H1 (cell line): ENCODE data around the gene ZNF273. TPM values are rescaled to one million over a fixed set of nuclear protein-coding genes. Genes with fewer than 3 reads are reported as not detected.
"Not testable (repeated sequence)": the region's sequence is repeated elsewhere in the genome, so short reads cannot be mapped to it uniquely, and the experiment has no call there.

Experiments used
- CTCF ChIA-PET: fragments of 300-600 bp; sonication (Branson Sonifier 250); formaldehyde crosslinking; loops from one replicate; lab custom pipeline; 2021; ENCODE audit not compliant: partially characterized antibody; lab: Charles Lee
- POLR2A ChIA-PET: fragments of 300-600 bp; sonication (Branson Sonifier 250); formaldehyde crosslinking; loops from one replicate; lab custom pipeline; 2021; ENCODE audit warnings: inconsistent platforms; ENCODE audit not compliant: partially characterized antibody; lab: Charles Lee
- DNase-seq, 2 experiments: peaks; one replicate each; pipeline versions ENCODE4 v3.0.0 to v3.0.0-alpha.2; 2010 to 2022; ENCODE audit warnings: low spot score in 2 of 2, low read depth in 1 of 2, mixed read lengths in 1 of 2
- FAIRE-seq: peaks from 2 replicates; lab custom pipeline; 2011; peaks lifted over from hg19 to GRCh38; lab: Jason Lieb, UNC
- H2AFZ ChIP-seq: 2 replicates; pipeline ENCODE4 v1.8.1; 2012; ENCODE audit warnings: low read length, inconsistent platforms
- H2AK5ac ChIP-seq: 2 replicates; pipeline ENCODE4 v1.6.1; 2013; ENCODE audit warnings: low read depth, low read length
- H2BK120ac ChIP-seq: replicated peaks from 2 replicates; pipeline ENCODE3; 2013; ENCODE audit warnings: low read depth, low read length, inconsistent platforms
- H2BK12ac ChIP-seq: 2 replicates; pipeline ENCODE4 v1.6.1; 2013; ENCODE audit warnings: low read depth, low read length
- H2BK15ac ChIP-seq: 2 replicates; pipeline ENCODE4 v1.6.1; 2013; ENCODE audit warnings: low read length
- H2BK20ac ChIP-seq: 2 replicates; pipeline ENCODE4 v1.6.1; 2013; ENCODE audit warnings: low read length
- H2BK5ac ChIP-seq: 2 replicates; pipeline ENCODE4 v1.6.1; 2013; ENCODE audit warnings: low read depth, low read length
- H3K14ac ChIP-seq: 2 replicates; pipeline ENCODE4 v1.6.1; 2013; ENCODE audit warnings: inconsistent platforms; ENCODE audit not compliant: insufficient read length
- H3K18ac ChIP-seq: 2 replicates; pipeline ENCODE4 v1.6.1; 2013; ENCODE audit warnings: low read length; ENCODE audit errors: extremely low read depth
- H3K23ac ChIP-seq: 2 replicates; pipeline ENCODE4 v1.6.1; 2013; ENCODE audit warnings: inconsistent platforms; ENCODE audit not compliant: insufficient read length
- H3K23me2 ChIP-seq: 2 replicates; pipeline ENCODE4 v1.6.1; 2013; ENCODE audit warnings: low read depth, low read length
- H3K27ac ChIP-seq: 2 replicates; pipeline ENCODE4 v1.6.1; 2011; ENCODE audit warnings: low read depth, low read length, inconsistent platforms
- H3K27me3 ChIP-seq, 4 experiments: replicated peaks in 1 of 4; 1 replicate in 1 of 4; 2 replicates in 3 of 4; pipeline versions ENCODE4 v1.6.1 to v1.8.1; 2011 to 2013; ENCODE audit warnings: low read length in 3 of 4, mild to moderate bottlenecking in 3 of 4, inconsistent platforms in 2 of 4, mixed read lengths in 2 of 4, moderate library complexity in 1 of 4; ENCODE audit not compliant: control insufficient read depth in 3 of 4, insufficient read depth in 3 of 4; ENCODE audit errors: extremely low read depth in 1 of 4
- H3K36me3 ChIP-seq, 4 experiments: 2 replicates each; pipeline versions ENCODE4 v1.6.1 to v1.8.1; 2011 to 2013; ENCODE audit warnings: mild to moderate bottlenecking in 4 of 4, low read length in 3 of 4, moderate library complexity in 2 of 4, control low read depth in 1 of 4, inconsistent platforms in 1 of 4; ENCODE audit not compliant: insufficient read depth in 4 of 4, control insufficient read depth in 2 of 4
- H3K4ac ChIP-seq: replicated peaks from 2 replicates; pipeline ENCODE3; 2013; ENCODE audit warnings: low read length, low read depth, mixed read lengths, inconsistent platforms; ENCODE audit not compliant: insufficient read length
- H3K4me1 ChIP-seq, 4 experiments: replicated peaks in 1 of 4; 1 replicate in 1 of 4; 2 replicates in 3 of 4; pipeline versions ENCODE4 v1.6.1 to v1.8.1; 2011 to 2013; ENCODE audit warnings: low read length in 3 of 4, inconsistent platforms in 2 of 4, mixed read lengths in 1 of 4; ENCODE audit not compliant: insufficient read depth in 4 of 4, control insufficient read depth in 3 of 4
- H3K4me2 ChIP-seq, 2 experiments: 2 replicates each; pipeline versions ENCODE4 v1.6.1 to v1.8.1; 2011 to 2013; ENCODE audit warnings: low read depth in 2 of 2, low read length in 2 of 2, control low read depth in 1 of 2, inconsistent platforms in 1 of 2, mild to moderate bottlenecking in 1 of 2; ENCODE audit not compliant: insufficient read depth in 1 of 2
- H3K4me3 ChIP-seq, 4 experiments: fragments of 200-600, 300-600 bp in 1 of 4; sonication (generic), shearing (Covaris generic), sonication (Bioruptor Twin) in 1 of 4; 2 replicates each; pipeline versions ENCODE4 v1.5.1 to v1.8.1; 2011 to 2016; ENCODE audit warnings: low read length in 4 of 4, low read depth in 3 of 4, control low read depth in 2 of 4, inconsistent platforms in 2 of 4, mild to moderate bottlenecking in 2 of 4, mixed read lengths in 1 of 4, moderate library complexity in 1 of 4; ENCODE audit not compliant: insufficient read depth in 2 of 4; ENCODE audit errors: extremely low read depth in 1 of 4
- H3K56ac ChIP-seq: replicated peaks from 2 replicates; pipeline ENCODE3; 2013; ENCODE audit warnings: low read depth, mild to moderate bottlenecking, mixed read lengths, low read length, inconsistent platforms; ENCODE audit not compliant: insufficient read length
- H3K79me1 ChIP-seq: 2 replicates; pipeline ENCODE4 v1.6.1; 2013; ENCODE audit warnings: low read depth, low read length, control low read depth
- H3K79me2 ChIP-seq, 2 experiments: 2 replicates each; pipeline versions ENCODE4 v1.6.1 to v1.8.1; 2012 to 2013; ENCODE audit warnings: low read length in 2 of 2, mild to moderate bottlenecking in 2 of 2, inconsistent platforms in 1 of 2; ENCODE audit not compliant: insufficient read depth in 2 of 2, control insufficient read depth in 1 of 2
- H3K9ac ChIP-seq, 4 experiments: replicated peaks in 1 of 4; 1 replicate in 1 of 4; 2 replicates in 3 of 4; pipeline versions ENCODE4 v1.6.1 to v1.8.1; 2011 to 2013; ENCODE audit warnings: low read depth in 3 of 4, low read length in 3 of 4, control low read depth in 2 of 4, mild to moderate bottlenecking in 2 of 4, moderate library complexity in 2 of 4, inconsistent platforms in 1 of 4; ENCODE audit errors: extremely low read depth in 1 of 4
- H3K9me3 ChIP-seq, 2 experiments: 2 replicates each; pipeline versions ENCODE4 v1.6.1 to v1.8.1; 2012 to 2013; ENCODE audit warnings: mild to moderate bottlenecking in 2 of 2, moderate library complexity in 2 of 2, control low read depth in 1 of 2, inconsistent platforms in 1 of 2, low read depth in 1 of 2, low read length in 1 of 2, mixed read lengths in 1 of 2; ENCODE audit not compliant: insufficient read depth in 2 of 2
- H4K20me1 ChIP-seq, 2 experiments: replicated peaks in 1 of 2; 2 replicates each; pipeline versions ENCODE3 to v1.8.1; 2011 to 2013; ENCODE audit warnings: inconsistent platforms in 2 of 2, low read length in 2 of 2, mild to moderate bottlenecking in 1 of 2; ENCODE audit not compliant: insufficient read depth in 2 of 2, control insufficient read depth in 1 of 2
- H4K5ac ChIP-seq: 2 replicates; pipeline ENCODE4 v1.6.1; 2013; ENCODE audit warnings: low read length, low read depth, mixed read lengths, inconsistent platforms; ENCODE audit not compliant: insufficient read length
- H4K8ac ChIP-seq: 2 replicates; pipeline ENCODE4 v1.8.0; 2013; ENCODE audit warnings: mild to moderate bottlenecking, moderate library complexity, low read length, inconsistent platforms; ENCODE audit not compliant: insufficient read depth; ENCODE audit errors: extremely low read depth
- H4K91ac ChIP-seq: replicated peaks from 2 replicates; pipeline ENCODE3; 2013; ENCODE audit warnings: low read length, mixed read lengths, inconsistent platforms; ENCODE audit not compliant: insufficient read length
- WGBS, 2 experiments: shearing (Covaris generic) in 1 of 2; methylation state at CpG; one replicate each; pipeline versions ENCODE4 v1.1.6 to v1.1.7; 2013 to 2015; ENCODE audit warnings: low lambda C conversion rate in 2 of 2, mixed read lengths in 2 of 2, inconsistent platforms in 1 of 2, low coverage in 1 of 2, missing lambda C conversion rate in 1 of 2; ENCODE audit not compliant: insufficient replicate concordance in 2 of 2, insufficient coverage in 1 of 2, insufficient read length in 1 of 2; ENCODE audit errors: extremely low coverage in 1 of 2, missing lambda C conversion rate in 1 of 2; 5-methylcytosine and 5-hydroxymethylcytosine counted together
- polyA plus RNA-seq, 7 experiments: library from polyadenylated mRNA; depleted of rRNA in 3 of 7; stranded (reverse) in 5 of 7; unstranded in 2 of 7; fragments of >200 nt in 5 of 7; fragments of 200-250 nt in 2 of 7; gene quantifications; 1 replicate in 5 of 7; 2 replicates in 1 of 7; 4 replicates in 1 of 7; pipeline versions ENCODE4 v1.2.1 to v1.2.3, GENCODE V29; 2011 to 2013; ENCODE audit warnings: missing spikeins in 2 of 7, mixed read lengths in 2 of 7
- total RNA-seq: library from RNA; stranded (reverse); fragmentation: NEBNext Ultra II Directional; extraction: Animal tissue kit (Norgen Biotek cat#: 25700); gene quantifications from 2 replicates; pipeline ENCODE4 v1.2.1, GENCODE V29; 2021

The ZNF273 gene
- total and polyA plus RNA-seq, 2 of the 8 experiments (the other 6 are each of a cell fraction or from before 2014, with no cell fraction given): 6.2 to 23.2 TPM

GRCh38 chr7:64915301-64915700, 12.2 kb downstream of the ZNF273 start:
- DNase-seq, H2AK5ac ChIP-seq, H4K91ac ChIP-seq, H4K8ac ChIP-seq, H2BK20ac ChIP-seq, H4K20me1 ChIP-seq, H3K9ac ChIP-seq, H3K23ac ChIP-seq, H3K4ac ChIP-seq, H2BK12ac ChIP-seq, H2BK120ac ChIP-seq, H3K4me2 ChIP-seq, FAIRE-seq, H3K14ac ChIP-seq, H2AFZ ChIP-seq, POLR2A ChIA-PET, H3K18ac ChIP-seq, H3K4me3 ChIP-seq, H3K27me3 ChIP-seq, H3K23me2 ChIP-seq, H3K56ac ChIP-seq, H3K9me3 ChIP-seq, H2BK5ac ChIP-seq, H3K27ac ChIP-seq, H4K5ac ChIP-seq, H3K4me1 ChIP-seq, H3K79me1 ChIP-seq, H2BK15ac ChIP-seq: not testable (repeated sequence)
- peaks cover 0 to 37% (median 7%) of the 10 kb centered on the region in 4 experiments; a peak in 5 of 8 replicates for H3K36me3 ChIP-seq
- CTCF ChIA-PET: interaction anchor here (1.0 kb wide), 1 partner anchor 12 kb away, joined by 3 read pairs; the partner anchor contains the start of gene ZNF273
- 89% methylated on average over 9 of the region's 9 CpGs; no CpG with 5 or more reads in 1 of the 2 experiments for WGBS, 2 experiments
- peaks cover 13 to 81% of the 10 kb centered on the region in 2 experiments for H3K79me2 ChIP-seq
